Measurements from ENCODE around the gene RYR3.

Gene RYR3

GRCh38 chr15:33677238-33677830, 366.6 kb downstream of the RYR3 start:
- Histone ChIP-seq H3K9ac (ENCODE audit: low read depth, low read length, poor library complexity) (no peak overlapping the region), H2AFZ (ENCODE audit: low read length) (no peak overlapping the region), H3K36me3 (replicated peaks in 1 of 2; ENCODE audit: control insufficient read depth in 2 of 2, insufficient read depth in 2 of 2, low read length in 2 of 2) (no peaks in the 10 kb centered on the region), H2BK12ac (ENCODE audit: low read length) (no peak overlapping the region), H3K9me3 (replicated peaks in 1 of 2; ENCODE audit: control insufficient read depth in 2 of 2, insufficient read depth in 1 of 2, low read depth in 1 of 2, low read length in 2 of 2) (no peaks in the 10 kb centered on the region), H3K27me3 (ENCODE audit: control insufficient read depth in 3 of 3, insufficient read depth in 3 of 3, low read depth in 1 of 3, low read length in 3 of 3) (no peaks in the 10 kb centered on the region), H3K4me2 (ENCODE audit: insufficient read depth, low read length, poor library complexity, severe bottlenecking) (no peak overlapping the region), H3K79me1 (ENCODE audit: low read depth, low read length) (no peaks in the 10 kb centered on the region), H2AK5ac (ENCODE audit: low read depth, low read length) (no peak overlapping the region), H4K91ac (ENCODE audit: low read depth, low read length, poor library complexity) (no peak overlapping the region), H2BK5ac (ENCODE audit: low read length) (no peak overlapping the region), H3K14ac (ENCODE audit: low read length) (no peak overlapping the region), H3K27ac (replicated peaks; ENCODE audit: low read length) (no peak overlapping the region), H2BK120ac (ENCODE audit: low read depth, low read length) (no peak overlapping the region), H3K4me3 (ENCODE audit: low read length in 2 of 2) (no peak overlapping the region), H3K4ac (ENCODE audit: low read length) (no peak overlapping the region), H3K4me1 (ENCODE audit: control insufficient read depth in 2 of 2, insufficient read depth in 1 of 2, low read depth in 1 of 2, low read length in 2 of 2) (no peaks in the 10 kb centered on the region), H3K23ac (ENCODE audit: low read depth, low read length, poor library complexity) (no peak overlapping the region), H3K18ac (ENCODE audit: low read length) (no peak overlapping the region), H4K8ac (ENCODE audit: low read depth, low read length) (no peak overlapping the region), H2BK15ac (ENCODE audit: low read length) (no peak overlapping the region)
- WGBS, 2 donors (ENCODE audit: extremely low coverage in 2 of 2, insufficient read length in 2 of 2, insufficient replicate concordance in 1 of 2): no CpG with 5 or more reads among the region's 8 CpGs
- DNase-seq (ENCODE audit: low spot score): no peak

- Histone ChIP-seq H3K4me1 (ENCODE audit: control insufficient read depth in 2 of 2, insufficient read depth in 1 of 2, low read depth in 1 of 2, low read length in 2 of 2) (no peaks in the 10 kb centered on the region), H2AK5ac (ENCODE audit: low read depth, low read length) (no peak overlapping the region), H3K27ac (replicated peaks; ENCODE audit: low read length) (no peak overlapping the region), H3K18ac (ENCODE audit: low read length) (no peak overlapping the region), H4K8ac (ENCODE audit: low read depth, low read length) (no peak overlapping the region), H3K4me3 (ENCODE audit: low read length in 2 of 2) (no peak overlapping the region), H3K9me3 (replicated peaks in 1 of 2; ENCODE audit: control insufficient read depth in 2 of 2, insufficient read depth in 1 of 2, low read depth in 1 of 2, low read length in 2 of 2) (no peaks in the 10 kb centered on the region), H2AFZ (ENCODE audit: low read length) (no peak overlapping the region), H2BK12ac (ENCODE audit: low read length) (no peak overlapping the region), H3K4ac (ENCODE audit: low read length) (no peak overlapping the region), H2BK5ac (ENCODE audit: low read length) (no peak overlapping the region), H3K14ac (ENCODE audit: low read length) (no peak overlapping the region), H3K79me1 (ENCODE audit: low read depth, low read length) (no peaks in the 10 kb centered on the region), H4K91ac (ENCODE audit: low read depth, low read length, poor library complexity) (no peak overlapping the region), H2BK120ac (ENCODE audit: low read depth, low read length) (no peak overlapping the region), H3K27me3 (ENCODE audit: control insufficient read depth in 3 of 3, insufficient read depth in 3 of 3, low read depth in 1 of 3, low read length in 3 of 3) (no peaks in the 10 kb centered on the region), H2BK15ac (ENCODE audit: low read length) (no peak overlapping the region), H3K23ac (ENCODE audit: low read depth, low read length, poor library complexity) (no peak overlapping the region), H3K4me2 (ENCODE audit: insufficient read depth, low read length, poor library complexity, severe bottlenecking) (no peak overlapping the region), H3K9ac (ENCODE audit: low read depth, low read length, poor library complexity) (no peak overlapping the region), H3K36me3 (replicated peaks in 1 of 2; ENCODE audit: control insufficient read depth in 2 of 2, insufficient read depth in 2 of 2, low read length in 2 of 2) (no peaks in the 10 kb centered on the region)
- no CpG with 5 or more reads among the region's 3 CpGs for WGBS, 2 donors (ENCODE audit: extremely low coverage in 2 of 2, insufficient read length in 2 of 2, insufficient replicate concordance in 1 of 2)
- DNase-seq (ENCODE audit: low spot score): no peak
Observed at GRCh38 chr15:33678176-33678575, 367.4 kb downstream of the RYR3 start.

DNA sequence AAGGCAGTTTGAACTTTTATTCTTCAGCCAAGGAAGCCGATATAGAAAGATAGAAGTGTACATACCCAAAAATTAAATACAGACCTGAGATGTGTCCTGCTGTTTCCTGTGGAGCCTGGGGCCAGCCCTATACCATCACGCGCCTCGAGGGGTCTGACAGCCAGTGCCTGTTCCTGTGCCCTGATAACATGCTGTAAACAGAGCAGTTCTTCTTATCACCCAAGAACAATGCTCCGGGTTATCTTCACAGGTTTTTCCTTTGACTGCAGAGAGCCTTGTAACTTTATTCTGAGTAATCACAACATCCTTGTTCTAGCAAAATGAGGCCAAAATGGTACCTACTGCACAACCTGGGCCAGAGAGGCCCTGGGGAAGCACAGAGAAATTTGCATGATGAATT, 367.8 kb downstream of the RYR3 start:
- H3K79me1 ChIP-seq (ENCODE audit: low read depth, low read length): no peaks in the 10 kb centered on the region
- DNase-seq (ENCODE audit: low spot score): no peak

GRCh38 chr15:33679061-33679460, 368.3 kb downstream of the RYR3 start:
- H2BK120ac ChIP-seq (ENCODE audit: low read depth, low read length): no peak overlapping the region
- no peak overlapping the region for H2BK5ac ChIP-seq (ENCODE audit: low read length)
- H3K36me3 ChIP-seq (replicated peaks in 1 of 2; ENCODE audit: control insufficient read depth in 2 of 2, insufficient read depth in 2 of 2, low read length in 2 of 2): no peaks in the 10 kb centered on the region
- no peaks in the 10 kb centered on the region for H3K9me3 ChIP-seq (replicated peaks in 1 of 2; ENCODE audit: control insufficient read depth in 2 of 2, insufficient read depth in 1 of 2, low read depth in 1 of 2, low read length in 2 of 2)
- H3K9ac ChIP-seq (ENCODE audit: low read depth, low read length, poor library complexity): no peak overlapping the region
- no peak overlapping the region for H3K14ac ChIP-seq (ENCODE audit: low read length)
- H3K79me1 ChIP-seq (ENCODE audit: low read depth, low read length): no peaks in the 10 kb centered on the region
- H3K27me3 ChIP-seq (ENCODE audit: control insufficient read depth in 3 of 3, insufficient read depth in 3 of 3, low read depth in 1 of 3, low read length in 3 of 3): no peaks in the 10 kb centered on the region
- H3K27ac ChIP-seq (replicated peaks; ENCODE audit: low read length): no peak overlapping the region
- H4K91ac ChIP-seq (ENCODE audit: low read depth, low read length, poor library complexity): no peak overlapping the region
- no CpG with 5 or more reads among the region's 2 CpGs for whole genome bisulfite sequencing, 2 donors (ENCODE audit: extremely low coverage in 2 of 2, insufficient read length in 2 of 2, insufficient replicate concordance in 1 of 2)
- H2AK5ac ChIP-seq (ENCODE audit: low read depth, low read length): no peak overlapping the region
- H4K8ac ChIP-seq (ENCODE audit: low read depth, low read length): no peak overlapping the region
- no peaks in the 10 kb centered on the region for H3K4me1 ChIP-seq (ENCODE audit: control insufficient read depth in 2 of 2, insufficient read depth in 1 of 2, low read depth in 1 of 2, low read length in 2 of 2)
- H3K4ac ChIP-seq (ENCODE audit: low read length): no peak overlapping the region
- no peak for DNase-seq (ENCODE audit: low spot score)
- H3K18ac ChIP-seq (ENCODE audit: low read length): no peak overlapping the region
- H3K23ac ChIP-seq (ENCODE audit: low read depth, low read length, poor library complexity): no peak overlapping the region
- no peak overlapping the region for H3K4me2 ChIP-seq (ENCODE audit: insufficient read depth, low read length, poor library complexity, severe bottlenecking)
- H3K4me3 ChIP-seq (ENCODE audit: low read length in 2 of 2): no peak overlapping the region
- no peak overlapping the region for H2AFZ ChIP-seq (ENCODE audit: low read length)
- no peak overlapping the region for H2BK12ac ChIP-seq (ENCODE audit: low read length)
- H2BK15ac ChIP-seq (ENCODE audit: low read length): no peak overlapping the region

More for the DNA sequence above, 367.8 kb downstream of the RYR3 start:
- no peaks in the 10 kb centered on the region for H3K9me3 ChIP-seq (replicated peaks in 1 of 2; ENCODE audit: control insufficient read depth in 2 of 2, insufficient read depth in 1 of 2, low read depth in 1 of 2, low read length in 2 of 2)
- no peak overlapping the region for H4K8ac ChIP-seq (ENCODE audit: low read depth, low read length)
- no peak overlapping the region for H2BK5ac ChIP-seq (ENCODE audit: low read length)
- no peak overlapping the region for H2BK12ac ChIP-seq (ENCODE audit: low read length)
- no peak overlapping the region for H3K9ac ChIP-seq (ENCODE audit: low read depth, low read length, poor library complexity)
- H3K27ac ChIP-seq (replicated peaks; ENCODE audit: low read length): no peak overlapping the region
- H4K91ac ChIP-seq (ENCODE audit: low read depth, low read length, poor library complexity): no peak overlapping the region
- no peak overlapping the region for H3K23ac ChIP-seq (ENCODE audit: low read depth, low read length, poor library complexity)
- no peak overlapping the region for H3K4me2 ChIP-seq (ENCODE audit: insufficient read depth, low read length, poor library complexity, severe bottlenecking)
- no peaks in the 10 kb centered on the region for H3K36me3 ChIP-seq (replicated peaks in 1 of 2; ENCODE audit: control insufficient read depth in 2 of 2, insufficient read depth in 2 of 2, low read length in 2 of 2)
- H3K27me3 ChIP-seq (ENCODE audit: control insufficient read depth in 3 of 3, insufficient read depth in 3 of 3, low read depth in 1 of 3, low read length in 3 of 3): no peaks in the 10 kb centered on the region
- no peak overlapping the region for H3K4ac ChIP-seq (ENCODE audit: low read length)
- H2AFZ ChIP-seq (ENCODE audit: low read length): no peak overlapping the region
- H3K18ac ChIP-seq (ENCODE audit: low read length): no peak overlapping the region
- H2AK5ac ChIP-seq (ENCODE audit: low read depth, low read length): no peak overlapping the region
- H2BK15ac ChIP-seq (ENCODE audit: low read length): no peak overlapping the region
- H3K14ac ChIP-seq (ENCODE audit: low read length): no peak overlapping the region
- no peaks in the 10 kb centered on the region for H3K4me1 ChIP-seq (ENCODE audit: control insufficient read depth in 2 of 2, insufficient read depth in 1 of 2, low read depth in 1 of 2, low read length in 2 of 2)
- H3K4me3 ChIP-seq (ENCODE audit: low read length in 2 of 2): no peak overlapping the region
- H2BK120ac ChIP-seq (ENCODE audit: low read depth, low read length): no peak overlapping the region
- WGBS, 2 donors (ENCODE audit: extremely low coverage in 2 of 2, insufficient read length in 2 of 2, insufficient replicate concordance in 1 of 2): no CpG with 5 or more reads among the region's 5 CpGs

Data from neuronal stem cell (in vitro differentiated cells).